Caco-2 (cell line): ENCODE results near the gene TACC2. TPM values are rescaled to one million over a fixed set of nuclear protein-coding genes. Genes with fewer than 3 reads are reported as not detected.

Experiments used
- BruUV-seq: library from RNA; stranded (reverse); fragments of 400-500 nt; replicated peaks from 2 replicates; lab custom pipeline; 2021; lab: Mats Ljungman, UMichigan
- CTCF ChIA-PET: fragments of 300-600 bp; sonication (Branson Sonifier 250); formaldehyde crosslinking; loops from one replicate; lab custom pipeline; 2022; ENCODE audit warnings: antibody characterized with exemption; lab: Charles Lee
- POLR2A ChIA-PET: fragments of 300-600 bp; sonication (Branson Sonifier 250); formaldehyde crosslinking; loops from one replicate; lab custom pipeline; 2022; ENCODE audit warnings: antibody characterized with exemption; lab: Charles Lee
- DNase-seq, 2 experiments: peaks; one replicate each; pipeline versions ENCODE4 v3.0.0 to v3.0.0-alpha.2; 2020 to 2022
- H3K27me3 ChIP-seq: replicated peaks from 2 replicates; pipeline ENCODE4 v1.6.0; 2011; ENCODE audit warnings: low read length; ENCODE audit not compliant: control insufficient read depth, insufficient read depth
- H3K36me3 ChIP-seq: 2 replicates; pipeline ENCODE4 v1.5.1; 2011; ENCODE audit warnings: low read length; ENCODE audit not compliant: control insufficient read depth, insufficient read depth
- H3K4me1 ChIP-seq: fragments of 250-450 bp; sonication (Bioruptor Pico); 2 replicates; pipeline ENCODE4 v1.5.1; 2020; ENCODE audit warnings: mild to moderate bottlenecking
- H3K4me3 ChIP-seq: 2 replicates; pipeline ENCODE4 v1.5.1; 2011; ENCODE audit warnings: low read depth, mild to moderate bottlenecking, control low read depth, low read length
- H3K9me3 ChIP-seq: fragments of 250-450 bp; sonication (Bioruptor Pico); 2 replicates; pipeline ENCODE4 v1.5.1; 2020; ENCODE audit warnings: mild to moderate bottlenecking, moderate library complexity
- H3K27ac Mint-ChIP-seq: one replicate; pipeline ENCODE4 v1.8.0; 2022; ENCODE audit warnings: mixed read lengths; ENCODE audit not compliant: unreplicated experiment
- H3K27me3 Mint-ChIP-seq: one replicate; pipeline ENCODE4 v1.8.0; 2022; ENCODE audit warnings: mixed read lengths; ENCODE audit not compliant: insufficient read depth, unreplicated experiment
- H3K36me3 Mint-ChIP-seq: one replicate; pipeline ENCODE4 v1.8.0; 2022; ENCODE audit warnings: mild to moderate bottlenecking, mixed read lengths; ENCODE audit not compliant: insufficient read depth, unreplicated experiment
- H3K4me1 Mint-ChIP-seq: one replicate; pipeline ENCODE4 v1.8.0; 2022; ENCODE audit warnings: low read depth, mixed read lengths; ENCODE audit not compliant: unreplicated experiment
- H3K4me3 Mint-ChIP-seq: one replicate; pipeline ENCODE4 v1.8.0; 2022; ENCODE audit warnings: mild to moderate bottlenecking, moderate library complexity, mixed read lengths; ENCODE audit not compliant: unreplicated experiment
- H3K9me3 Mint-ChIP-seq: one replicate; pipeline ENCODE4 v1.8.0; 2022; ENCODE audit warnings: mixed read lengths; ENCODE audit not compliant: unreplicated experiment
- CTCF ChIP-seq, 2 experiments: fragments of 200-600 bp in 1 of 2; IDR thresholded peaks; 1 replicate in 1 of 2; 2 replicates in 1 of 2; pipeline versions ENCODE4 v1.5.1 to v1.8.0; 2011 to 2022; ENCODE audit warnings: antibody characterized with exemption in 1 of 2, control low read depth in 1 of 2, inconsistent platforms in 1 of 2, low read depth in 1 of 2, low read length in 1 of 2, mild to moderate bottlenecking in 1 of 2, moderate library complexity in 1 of 2; ENCODE audit not compliant: insufficient read depth in 1 of 2, severe bottlenecking in 1 of 2, unreplicated experiment in 1 of 2
- intact Hi-C: fragments of 100-400 bp; cut with micrococcal nuclease; formaldehyde crosslinking; loops from one replicate; pipeline ENCODE4 v1.10.0; 2022; ENCODE audit not compliant: unreplicated experiment
- total RNA-seq: library from RNA; stranded (reverse); gene quantifications from 2 replicates; pipeline ENCODE4 v1.2.3, GENCODE V29; 2022

TACC2 gene
- total RNA-seq, 1 experiment from 2014 or later, result 117 TPM

- H3K4me3 Mint-ChIP-seq, result no peak overlapping the region
- intact Hi-C loops, result no loop called here
- no peak for TF ChIP-seq CTCF (IDR thresholded peaks at IDR 0.05; ENCODE audit: insufficient read depth in 1 of 2, low read depth in 1 of 2, low read length in 1 of 2, severe bottlenecking in 1 of 2, unreplicated experiment in 1 of 2)
- no TSS peak for BruUV-seq
- no peak overlapping the region for H3K4me3 ChIP-seq
- POLR2A ChIA-PET, result no interaction called here
- no peaks in the 10 kb centered on the region for H3K27me3 ChIP-seq
- no peaks in the 10 kb centered on the region for H3K36me3 ChIP-seq
- H3K9me3 Mint-ChIP-seq, result no peaks in the 10 kb centered on the region
- H3K9me3 ChIP-seq, result no peaks in the 10 kb centered on the region
- CTCF ChIA-PET, result interaction anchor here (1.5 kb wide), 1 partner anchor 10 kb away, joined by 5 read pairs; no protein-coding TSS in a partner anchor
- H3K36me3 Mint-ChIP-seq, result no peaks in the 10 kb centered on the region
- peaks cover 13% of the 10 kb centered on the region for H3K4me1 Mint-ChIP-seq
- DNase-seq, result no peak
- peaks cover 19% of the 10 kb centered on the region for H3K4me1 ChIP-seq
- no peaks in the 10 kb centered on the region for H3K27me3 Mint-ChIP-seq
- H3K27ac Mint-ChIP-seq, result no peak overlapping the region
Observed at GRCh38 chr10:122288917-122289316, 300.0 kb downstream of the TACC2 start.

GRCh38 chr10:122290334-122290733, 301.4 kb downstream of the TACC2 start:
- no peak for TF ChIP-seq CTCF (IDR thresholded peaks at IDR 0.05; ENCODE audit: insufficient read depth in 1 of 2, low read depth in 1 of 2, low read length in 1 of 2, severe bottlenecking in 1 of 2, unreplicated experiment in 1 of 2)
- Mint-ChIP-seq H3K27me3 (no peaks in the 10 kb centered on the region), H3K4me3 (no peak overlapping the region), H3K36me3 (no peaks in the 10 kb centered on the region), H3K27ac (no peak overlapping the region), H3K4me1 (peaks cover 21% of the 10 kb centered on the region), H3K9me3 (no peaks in the 10 kb centered on the region)
- BruUV-seq, result no TSS peak
- no peak overlapping the region for H3K4me3 ChIP-seq
- H3K9me3 ChIP-seq, result no peaks in the 10 kb centered on the region
- intact Hi-C loops, result no loop called here
- no peak for DNase-seq
- H3K27me3 ChIP-seq, result no peaks in the 10 kb centered on the region
- CTCF ChIA-PET, result no interaction called here
- H3K36me3 ChIP-seq, result no peaks in the 10 kb centered on the region
- peaks cover 32% of the 10 kb centered on the region for H3K4me1 ChIP-seq
- POLR2A ChIA-PET, result no interaction called here

GRCh38 chr10:122290833-122291532, 302.0 kb downstream of the TACC2 start:
- no peak for TF ChIP-seq CTCF (IDR thresholded peaks at IDR 0.05; ENCODE audit: insufficient read depth in 1 of 2, low read depth in 1 of 2, low read length in 1 of 2, severe bottlenecking in 1 of 2, unreplicated experiment in 1 of 2)
- Histone ChIP-seq H3K27me3 (no peaks in the 10 kb centered on the region), H3K4me1 (peaks cover 32% of the 10 kb centered on the region), H3K9me3 (no peaks in the 10 kb centered on the region), H3K36me3 (no peaks in the 10 kb centered on the region), H3K4me3 (no peak overlapping the region)
- Mint-ChIP-seq H3K27ac (no peak overlapping the region), H3K9me3 (no peaks in the 10 kb centered on the region), H3K27me3 (no peaks in the 10 kb centered on the region), H3K36me3 (no peaks in the 10 kb centered on the region), H3K4me3 (no peak overlapping the region), H3K4me1 (peaks cover 22% of the 10 kb centered on the region)
- POLR2A ChIA-PET, result no interaction called here
- intact Hi-C loops, result no loop called here
- BruUV-seq, result no TSS peak
- no peak for DNase-seq
- CTCF ChIA-PET, result no interaction called here
